HEK293 (cell line): ENCODE data around the gene ARMC2.

Experiments used
- CTCF ChIA-PET: fragments of 350-600 bp; formaldehyde crosslinking; extraction: SDS; loops from one replicate; lab custom pipeline; 2021; ENCODE audit warnings: antibody characterized with exemption; lab: Yijun Ruan, JAX
- POLR2A ChIA-PET: fragments of 300-600 bp; formaldehyde crosslinking; extraction: SDS; loops from one replicate; lab custom pipeline; 2020; ENCODE audit warnings: antibody characterized with exemption, inconsistent platforms; lab: Yijun Ruan, JAX
- H3K27ac ChIP-seq: fragments of 200-500 bp; sonication (Bioruptor generic); 2 replicates; pipeline ENCODE4 v1.5.1; 2014; ENCODE audit warnings: low read depth, low read length, control low read depth, inconsistent platforms; ENCODE audit errors: extremely low read depth
- H3K36me3 ChIP-seq, 2 experiments: fragments of 200-500 bp in 1 of 2; sonication (Bioruptor generic) in 1 of 2; 1 replicate in 1 of 2; 2 replicates in 1 of 2; pipeline ENCODE4 v1.5.1; 2014 to 2017; ENCODE audit warnings: inconsistent platforms in 2 of 2, low read length in 2 of 2; ENCODE audit not compliant: control insufficient read depth in 2 of 2, insufficient read depth in 1 of 2
- H3K4me1 ChIP-seq: fragments of 200-500 bp; sonication (Bioruptor generic); 2 replicates; pipeline ENCODE4 v1.5.1; 2014; ENCODE audit warnings: mild to moderate bottlenecking, low read length, inconsistent platforms; ENCODE audit not compliant: control insufficient read depth, insufficient read depth
- H3K4me3 ChIP-seq: 2 replicates; pipeline ENCODE4 v1.5.1; 2011; ENCODE audit warnings: low read depth, mild to moderate bottlenecking, control low read depth, low read length, moderate library complexity
- H3K9me3 ChIP-seq: fragments of 200-500 bp; sonication (Bioruptor generic); 2 replicates; pipeline ENCODE4 v1.5.1; 2014; ENCODE audit warnings: low read depth, low read length, inconsistent platforms; ENCODE audit not compliant: control insufficient read depth, insufficient read depth
- GLIS1 ChIP-seq: fragments of 450-650 bp; formaldehyde crosslinking; IDR thresholded peaks from 2 replicates; pipeline ENCODE4 v1.5.1; 2016; ENCODE audit warnings: missing biosample characterization, missing genetic modification characterization
- PRDM1 ChIP-seq: fragments of 450-650 bp; formaldehyde crosslinking; IDR thresholded peaks from 2 replicates; pipeline ENCODE4; 2016; ENCODE audit warnings: missing biosample characterization, missing genetic modification characterization
- ZBTB6 ChIP-seq: fragments of 450-650 bp; formaldehyde crosslinking; IDR thresholded peaks from 2 replicates; pipeline ENCODE4 v1.5.1; 2017; ENCODE audit warnings: missing biosample characterization, missing genetic modification characterization
- ZIC2 ChIP-seq: fragments of 450-650 bp; formaldehyde crosslinking; IDR thresholded peaks from 2 replicates; pipeline ENCODE4 v1.5.1; 2016; ENCODE audit warnings: missing biosample characterization, missing genetic modification characterization
- ZNF114 ChIP-seq: fragments of 450-650 bp; formaldehyde crosslinking; IDR thresholded peaks from 2 replicates; pipeline ENCODE4 v1.5.0; 2017; ENCODE audit warnings: missing biosample characterization, missing genetic modification characterization
- ZNF140 ChIP-seq: fragments of 450-650 bp; formaldehyde crosslinking; IDR thresholded peaks from 2 replicates; pipeline ENCODE4 v1.5.1; 2016; ENCODE audit warnings: missing biosample characterization, missing genetic modification characterization
- ZNF169 ChIP-seq: fragments of 450-650 bp; formaldehyde crosslinking; IDR thresholded peaks from 2 replicates; pipeline ENCODE4 v1.5.1; 2016; ENCODE audit warnings: missing biosample characterization, missing genetic modification characterization
- ZNF239 ChIP-seq: fragments of 450-650 bp; formaldehyde crosslinking; IDR thresholded peaks from 2 replicates; pipeline ENCODE4 v1.5.1; 2016; ENCODE audit warnings: missing biosample characterization, missing genetic modification characterization
- ZNF248 ChIP-seq: fragments of 450-650 bp; formaldehyde crosslinking; IDR thresholded peaks from 2 replicates; pipeline ENCODE4 v1.5.1; 2017; ENCODE audit warnings: missing biosample characterization, missing genetic modification characterization
- ZNF335 ChIP-seq: fragments of 450-650 bp; formaldehyde crosslinking; conservative IDR thresholded peaks from 2 replicates; pipeline ENCODE4 v1.5.1; 2016; ENCODE audit warnings: missing biosample characterization, missing genetic modification characterization
- ZNF362 ChIP-seq: fragments of 450-650 bp; formaldehyde crosslinking; IDR thresholded peaks from 2 replicates; pipeline ENCODE4 v1.5.1; 2016; ENCODE audit warnings: missing biosample characterization, missing genetic modification characterization
- ZNF426 ChIP-seq: fragments of 450-650 bp; formaldehyde crosslinking; IDR thresholded peaks from 2 replicates; pipeline ENCODE4 v1.5.1; 2017; ENCODE audit warnings: missing biosample characterization, missing genetic modification characterization, mild to moderate bottlenecking, inconsistent platforms, moderate library complexity
- ZNF510 ChIP-seq: fragments of 450-650 bp; formaldehyde crosslinking; IDR thresholded peaks from 2 replicates; pipeline ENCODE4 v1.5.1; 2018; ENCODE audit warnings: mild to moderate bottlenecking, missing genetic modification characterization, missing biosample characterization; ENCODE audit not compliant: insufficient replicate concordance
- ZNF571 ChIP-seq: fragments of 450-650 bp; formaldehyde crosslinking; IDR thresholded peaks from 2 replicates; pipeline ENCODE4 v1.5.0; 2017; ENCODE audit warnings: missing biosample characterization, missing genetic modification characterization
- ZNF621 ChIP-seq: fragments of 450-650 bp; formaldehyde crosslinking; IDR thresholded peaks from 2 replicates; pipeline ENCODE4 v1.5.1; 2017; ENCODE audit warnings: missing biosample characterization, missing genetic modification characterization
- ZSCAN23 ChIP-seq: fragments of 450-650 bp; formaldehyde crosslinking; IDR thresholded peaks from 2 replicates; pipeline ENCODE4 v1.5.1; 2016; ENCODE audit warnings: missing biosample characterization, missing genetic modification characterization
- ZSCAN5A ChIP-seq: fragments of 450-650 bp; formaldehyde crosslinking; IDR thresholded peaks from 2 replicates; pipeline ENCODE4 v1.5.1; 2016; ENCODE audit warnings: missing biosample characterization, missing genetic modification characterization
- TF ChIP-seq, protein P1 (sequence below): fragments of 450-650 bp; formaldehyde crosslinking; IDR thresholded peaks from 2 replicates; pipeline ENCODE4 v1.5.1; 2016; ENCODE audit warnings: missing biosample characterization, missing genetic modification characterization

ARMC2 gene

DNA sequence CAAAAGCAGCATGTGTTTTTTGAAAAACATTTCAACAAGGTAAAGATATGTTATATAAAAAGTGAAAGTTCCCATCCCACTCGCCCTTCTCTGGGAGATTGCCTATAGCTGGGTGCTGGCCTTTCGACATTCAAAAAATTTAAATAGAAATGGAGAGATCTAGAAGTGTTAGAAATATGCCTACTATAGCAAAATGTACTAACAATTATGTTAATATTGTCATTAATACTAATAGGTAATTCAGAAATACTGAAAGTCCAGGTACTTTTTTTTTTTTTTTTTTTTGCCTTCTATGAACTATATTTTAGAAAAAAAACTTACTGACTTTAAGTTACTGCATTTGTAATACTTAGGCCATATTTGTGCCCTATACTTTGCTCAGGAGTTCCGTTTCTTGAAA, 159.3 kb downstream of the ARMC2 start:
- Histone ChIP-seq H3K36me3 (no peaks in the 10 kb centered on the region), H3K4me1 (peaks cover 30% of the 10 kb centered on the region), H3K4me3 (peak overlapping the region; percentile 97), H3K9me3 (no peaks in the 10 kb centered on the region), H3K27ac (no peak overlapping the region)
- CTCF ChIA-PET = interaction anchor here (0.6 to 1.1 kb wide), 3 partner anchors 66 to 1421 kb away, joined by 3 read pairs; no protein-coding TSS in a partner anchor
- TF ChIP-seq, protein P1, sequence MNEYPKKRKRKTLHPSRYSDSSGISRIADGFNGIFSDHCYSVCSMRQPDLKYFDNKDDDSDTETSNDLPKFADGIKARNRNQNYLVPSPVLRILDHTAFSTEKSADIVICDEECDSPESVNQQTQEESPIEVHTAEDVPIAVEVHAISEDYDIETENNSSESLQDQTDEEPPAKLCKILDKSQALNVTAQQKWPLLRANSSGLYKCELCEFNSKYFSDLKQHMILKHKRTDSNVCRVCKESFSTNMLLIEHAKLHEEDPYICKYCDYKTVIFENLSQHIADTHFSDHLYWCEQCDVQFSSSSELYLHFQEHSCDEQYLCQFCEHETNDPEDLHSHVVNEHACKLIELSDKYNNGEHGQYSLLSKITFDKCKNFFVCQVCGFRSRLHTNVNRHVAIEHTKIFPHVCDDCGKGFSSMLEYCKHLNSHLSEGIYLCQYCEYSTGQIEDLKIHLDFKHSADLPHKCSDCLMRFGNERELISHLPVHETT = no peak
- TF ChIP-seq ZSCAN23 (tag by site-specific recombination) (no peak), ZSCAN5A (tag by site-specific recombination) (no peak), ZNF248 (tag by site-specific recombination) (no peak), ZNF621 (tag by site-specific recombination) (no peak), ZNF114 (tag by site-specific recombination) (no peak), ZBTB6 (tag by site-specific recombination) (no peak), GLIS1 (tag by site-specific recombination) (no peak), ZNF169 (no peak), ZNF239 (tag by site-specific recombination) (no peak), ZNF362 (tag by site-specific recombination) (peak; percentile 78; the same call in 1 of the 2 replicates), ZNF510 (no peak), PRDM1 (tag by site-specific recombination) (0 out of 2 replicates have a peak, but pooled peaks have one; percentile 2), ZNF426 (tag by site-specific recombination) (no peak), ZNF571 (tag by site-specific recombination) (no peak), ZNF335 (no peak), ZIC2 (tag by site-specific recombination) (no peak)
- POLR2A ChIA-PET = interaction anchor here (0.7 to 4.4 kb wide), 3 partner anchors 60 to 418 kb away, joined by 3 to 27 read pairs (median 7); partner anchors contain the start of genes CEP57L1 and SESN1

DNA sequence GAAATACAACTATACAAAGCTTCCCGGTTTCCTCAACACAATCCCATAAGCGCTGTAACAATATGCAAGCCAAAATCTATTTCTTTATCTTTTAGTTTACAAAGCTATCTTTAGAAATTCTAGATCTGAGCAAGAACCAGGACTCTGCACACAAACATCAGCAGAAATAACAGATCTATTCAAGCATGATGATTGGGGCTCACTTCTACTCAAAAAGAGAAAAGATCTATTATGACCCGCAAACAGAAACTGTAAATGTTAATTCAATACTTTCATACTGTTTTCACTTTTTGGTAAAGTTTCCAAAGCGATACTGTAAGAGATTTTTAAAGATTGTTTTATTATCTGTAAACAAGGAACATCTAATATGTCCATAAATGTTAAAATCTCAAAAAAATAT, 159.8 kb downstream of the ARMC2 start:
- Histone ChIP-seq H3K36me3 (no peaks in the 10 kb centered on the region), H3K9me3 (no peaks in the 10 kb centered on the region), H3K27ac (0 out of 2 replicates have a peak overlapping the region, but pooled peaks have one; percentile 0), H3K4me3 (peak overlapping the region; percentile 97), H3K4me1 (peaks cover 27% of the 10 kb centered on the region)
- ChIA-PET CTCF (interaction anchor here (0.6 to 1.1 kb wide), 3 partner anchors 66 to 1421 kb away, joined by 3 read pairs; no protein-coding TSS in a partner anchor), POLR2A (interaction anchor here (0.8 to 4.4 kb wide), 3 partner anchors 31 to 87 kb away, joined by 3 to 27 read pairs (median 3); partner anchors contain the start of genes CEP57L1 and SESN1)
- TF ChIP-seq PRDM1 (tag by site-specific recombination) = peak; percentile 79
- TF ChIP-seq ZNF140 (tag by site-specific recombination) = no peak
